Measurements from ENCODE around the gene RFX2.
"Not testable (repeated sequence)": the region's sequence is repeated elsewhere in the genome, so short reads cannot be mapped to it uniquely, and the experiment has no call there.

RFX2 gene

GRCh38 chr19:5990289-5990797, 120.0 kb downstream of the RFX2 start:
- no peak for DNase-seq

GRCh38 chr19:5989388-5990074, 120.8 kb downstream of the RFX2 start:
- no peak for DNase-seq

- DNase-seq, result no peak
Observed at GRCh38 chr19:5988517-5989387, 121.5 kb downstream of the RFX2 start.

- peak; percentile 66 for DNase-seq
Observed at GRCh38 chr19:5987077-5987818, 123.1 kb downstream of the RFX2 start.

- not testable (repeated sequence) for DNase-seq
Observed at GRCh38 chr19:5985837-5986236, 124.5 kb downstream of the RFX2 start.

- peak; percentile 21 for DNase-seq
Observed at GRCh38 chr19:5985098-5985783, 125.1 kb downstream of the RFX2 start.

GRCh38 chr19:5984600-5984999, 125.7 kb downstream of the RFX2 start:
- no peak for DNase-seq

GRCh38 chr19:5983367-5983955, 126.8 kb downstream of the RFX2 start:
- no peak for DNase-seq

- no peak for DNase-seq
Observed at GRCh38 chr19:5978606-5979552, 131.4 kb downstream of the RFX2 start.

GRCh38 chr19:5977785-5978605, 132.3 kb downstream of the RFX2 start, which contains the start of gene RANBP3:
TSS of gene RANBP3 (minus strand) at chr19:5978140. CDS start at chr19:5978082, 58 bp downstream.
- DNase-seq, result peak; percentile 99

GRCh38 chr19:5977222-5977784, 133.0 kb downstream of the RFX2 start:
- DNase-seq, result no peak

GRCh38 chr19:5976768-5977167, 133.5 kb downstream of the RFX2 start:
- DNase-seq, result no peak

GRCh38 chr19:5975388-5975728, 134.9 kb downstream of the RFX2 start:
- no peak for DNase-seq

GRCh38 chr19:5974721-5975387, 135.4 kb downstream of the RFX2 start:
- DNase-seq, result no peak

GRCh38 chr19:5973867-5974635, 136.2 kb downstream of the RFX2 start:
- no peak for DNase-seq

GRCh38 chr19:5973376-5973775, 136.9 kb downstream of the RFX2 start:
- no peak for DNase-seq

- DNase-seq, result no peak
Observed at GRCh38 chr19:5972355-5972731, 138.0 kb downstream of the RFX2 start.

- DNase-seq, result no peak
Observed at GRCh38 chr19:5971714-5972354, 138.5 kb downstream of the RFX2 start.
